Activated CD8-positive, alpha-beta memory T cell treated with anti-CD3 and anti-CD28 coated beads, Interleukin-2, amount 10 ng/mL, durations not matched to agents 7 days and 5 days (primary cell): ENCODE data around the gene TCEAL3. TPM values are rescaled to one million over a fixed set of nuclear protein-coding genes. Genes with fewer than 3 reads are reported as not detected.
"Not testable (repeated sequence)": the region's sequence is repeated elsewhere in the genome, so short reads cannot be mapped to it uniquely, and the experiment has no call there.

Experiments
- ATAC-seq: fragments of 150-1000 bp; cut with Tn5 transposase; one replicate; pipeline ENCODE4 v1.10.0; 2021; ENCODE audit warnings: moderate library complexity
- CTCF ChIA-PET: fragments of 350-600 bp; sonication (Branson Sonifier 250); formaldehyde crosslinking; loops from one replicate; lab custom pipeline; 2021; ENCODE audit warnings: antibody characterized with exemption; lab: Charles Lee
- DNase-seq: peaks from one replicate; pipeline ENCODE4 v3.0.0-alpha.2; 2020
- H3K27ac Mint-ChIP-seq: one replicate; pipeline ENCODE4 v1.8.0; 2021; ENCODE audit warnings: mild to moderate bottlenecking, mixed read lengths
- H3K27me3 Mint-ChIP-seq: one replicate; pipeline ENCODE4 v1.8.0; 2021; ENCODE audit warnings: mixed read lengths
- H3K36me3 Mint-ChIP-seq: one replicate; pipeline ENCODE4 v1.8.0; 2021; ENCODE audit warnings: mild to moderate bottlenecking, mixed read lengths
- H3K4me1 Mint-ChIP-seq: one replicate; pipeline ENCODE4 v1.8.0; 2021; ENCODE audit warnings: mixed read lengths
- H3K4me3 Mint-ChIP-seq: one replicate; pipeline ENCODE4 v1.8.0; 2021; ENCODE audit warnings: mild to moderate bottlenecking, moderate library complexity, mixed read lengths
- H3K9me3 Mint-ChIP-seq: one replicate; pipeline ENCODE4 v1.8.0; 2022; ENCODE audit warnings: low read depth, mixed read lengths
- total RNA-seq, 2 experiments: library from RNA; stranded (reverse); gene quantifications; one replicate each; pipeline ENCODE4 v1.2.3, GENCODE V29; 2021

Gene TCEAL3, protein sequence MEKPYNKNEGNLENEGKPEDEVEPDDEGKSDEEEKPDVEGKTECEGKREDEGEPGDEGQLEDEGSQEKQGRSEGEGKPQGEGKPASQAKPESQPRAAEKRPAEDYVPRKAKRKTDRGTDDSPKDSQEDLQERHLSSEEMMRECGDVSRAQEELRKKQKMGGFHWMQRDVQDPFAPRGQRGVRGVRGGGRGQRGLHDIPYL
- total RNA-seq, result 1 to 10 TPM; 1.3 to 3.1 TPM

DNA sequence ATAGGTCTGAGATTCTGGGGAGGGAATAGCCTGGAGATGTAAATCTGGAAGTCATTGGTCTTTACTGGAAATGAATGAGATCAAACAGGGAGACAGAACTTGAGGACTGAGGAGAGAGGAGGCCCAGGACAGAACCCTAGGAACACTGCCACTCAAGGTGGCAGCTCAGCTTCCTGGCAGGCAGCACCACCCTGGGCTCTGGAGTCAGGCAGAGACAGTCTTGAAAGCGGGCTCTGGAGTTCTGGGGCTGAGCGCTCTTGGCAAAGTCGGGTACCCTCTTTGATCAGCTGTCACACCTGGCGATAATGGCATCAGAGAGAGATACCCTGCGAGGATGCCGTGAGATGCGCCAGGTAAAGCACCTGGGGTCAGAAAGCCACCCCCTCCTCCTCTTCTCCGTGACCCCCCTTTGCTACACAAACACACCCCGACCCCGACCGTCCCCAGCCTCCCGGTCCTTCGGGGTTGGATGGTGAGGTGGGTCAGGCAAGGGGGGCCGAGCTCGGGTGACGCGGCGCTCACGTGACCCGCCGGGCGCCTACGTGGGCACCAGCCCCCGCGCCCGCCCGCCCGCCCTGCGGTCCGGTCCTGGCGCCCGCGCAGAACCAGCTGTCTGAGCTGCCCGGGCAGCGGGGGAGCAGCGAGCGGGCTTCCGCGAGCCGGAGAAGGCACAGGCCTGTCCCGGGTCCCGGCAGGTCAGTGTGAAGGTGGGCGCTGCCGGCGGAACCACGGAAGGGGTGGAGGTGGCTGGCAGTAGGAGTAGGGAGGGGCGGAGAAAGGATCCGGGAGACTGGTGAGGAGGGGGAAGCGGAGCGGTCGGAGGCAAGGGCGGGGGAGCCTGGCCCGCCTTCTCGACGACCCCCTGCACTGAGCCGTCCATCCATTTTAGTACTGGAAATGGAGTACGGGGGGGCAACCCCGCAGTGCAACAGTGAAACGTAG, at the start of gene TCEAL3:
Gene TCEAL3, plus strand, starts transcription at position 600 of the 942 bp plus-strand sequence. CDS start 1,102 bp downstream, outside the sequence.
- DNase-seq, result peak; percentile 39
- CTCF ChIA-PET, result no interaction called here
- peak; percentile 82 for ATAC-seq
- Mint-ChIP-seq H3K4me1 (peaks cover 5% of the 10 kb centered on the region), H3K36me3 (no peaks in the 10 kb centered on the region), H3K27me3 (peaks cover 8% of the 10 kb centered on the region), H3K4me3 (peak within 1 kb of the TSS; percentile 71), H3K27ac (no peak within 1 kb of the TSS), H3K9me3 (no peaks in the 10 kb centered on the region)

DNA sequence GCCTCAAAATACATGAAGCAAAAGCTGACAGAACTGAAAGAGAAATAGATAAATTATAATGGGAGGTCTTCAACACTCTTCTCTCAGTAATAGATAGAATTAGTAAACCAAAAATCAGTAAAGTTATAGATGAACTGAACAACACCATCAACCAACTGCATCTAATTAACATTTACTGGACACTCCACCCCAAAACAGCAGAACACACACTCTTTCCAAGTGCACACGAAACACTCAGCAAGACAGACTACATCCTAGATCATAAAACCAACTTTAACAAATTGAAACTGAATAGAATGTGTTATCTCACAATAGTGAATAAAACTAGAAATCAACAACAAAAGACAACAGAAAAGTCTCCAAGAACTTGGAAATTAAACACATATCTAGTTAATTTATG, 47.5 kb upstream of the TCEAL3 start:
- Mint-ChIP-seq H3K9me3 (no peaks in the 10 kb centered on the region), H3K4me1 (no peaks in the 10 kb centered on the region), H3K4me3 (no peak overlapping the region), H3K36me3 (no peaks in the 10 kb centered on the region), H3K27me3 (peaks cover 3% of the 10 kb centered on the region), H3K27ac (no peak overlapping the region)
- CTCF ChIA-PET, result no interaction called here
- no peak for DNase-seq
- ATAC-seq, result no peak

DNA sequence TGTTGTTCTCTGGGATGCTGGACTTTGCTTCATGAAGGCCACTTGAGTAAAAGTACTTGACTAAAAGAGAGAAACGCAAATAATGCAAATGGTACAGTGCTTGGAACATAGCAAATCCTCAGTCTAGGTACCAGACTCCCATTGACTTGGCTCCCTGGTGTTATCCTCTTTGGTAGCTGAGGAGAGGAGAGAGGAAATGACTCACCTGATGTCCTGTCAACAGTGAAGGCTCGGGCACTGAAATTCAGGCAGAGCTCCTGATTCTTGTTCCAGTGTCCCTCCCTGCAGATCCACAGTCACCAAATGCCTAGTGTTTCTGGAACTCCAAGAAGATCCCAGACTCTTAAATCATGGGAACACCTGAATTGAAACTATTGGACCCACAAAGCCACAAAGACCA, 45.0 kb upstream of the TCEAL3 start:
- Mint-ChIP-seq H3K4me1 (no peaks in the 10 kb centered on the region), H3K9me3 (no peaks in the 10 kb centered on the region), H3K27ac (no peak overlapping the region), H3K4me3 (no peak overlapping the region), H3K36me3 (no peaks in the 10 kb centered on the region), H3K27me3 (peaks cover 3% of the 10 kb centered on the region)
- CTCF ChIA-PET, result no interaction called here
- ATAC-seq (no peak), DNase-seq (no peak)

DNA sequence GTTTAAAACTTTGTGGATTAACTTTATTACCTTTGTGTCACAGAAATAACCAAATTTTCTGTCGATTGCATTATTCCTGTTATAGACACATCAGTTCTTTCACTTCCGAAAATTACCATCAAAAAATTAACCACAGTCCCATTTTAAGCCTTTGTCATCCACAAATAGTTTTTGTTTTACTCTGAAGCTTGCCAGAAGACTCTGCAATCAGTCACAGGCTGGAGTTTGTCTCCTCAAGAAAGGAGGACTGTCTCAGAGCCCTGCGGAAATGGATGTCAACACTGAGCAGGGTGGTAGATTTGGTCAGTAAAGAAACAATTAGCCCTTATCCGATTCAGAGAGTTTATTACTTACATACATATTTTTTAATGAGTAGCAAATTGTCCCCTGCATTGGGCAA, 42.6 kb upstream of the TCEAL3 start:
- no peaks in the 10 kb centered on the region for H3K4me1 Mint-ChIP-seq

DNA sequence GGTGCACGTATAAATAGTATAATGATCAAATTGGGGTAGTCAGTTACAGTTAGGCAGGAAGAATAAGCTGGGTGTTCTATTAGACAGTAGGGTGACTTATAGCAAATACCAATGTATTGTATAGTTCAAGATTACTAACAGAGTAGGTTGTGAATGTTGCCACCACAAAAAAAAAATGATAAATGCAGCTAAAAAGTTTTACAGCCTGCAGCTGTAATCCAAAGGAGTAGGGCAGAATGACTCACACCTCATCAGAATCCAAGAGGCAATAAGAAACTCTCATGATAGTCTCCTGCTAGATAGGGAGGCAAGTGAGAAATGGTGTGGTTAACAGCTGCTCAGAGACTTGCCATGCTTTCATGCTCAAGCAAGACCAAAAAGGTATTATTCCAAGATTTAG, 42.0 kb upstream of the TCEAL3 start:
- H3K4me3 Mint-ChIP-seq, result no peak overlapping the region
- CTCF ChIA-PET, result no interaction called here
- ATAC-seq (no peak), DNase-seq (no peak)
- H3K9me3 Mint-ChIP-seq, result no peaks in the 10 kb centered on the region
- no peak overlapping the region for H3K27ac Mint-ChIP-seq
- H3K4me1 Mint-ChIP-seq, result no peaks in the 10 kb centered on the region
- H3K27me3 Mint-ChIP-seq, result no peaks in the 10 kb centered on the region
- no peaks in the 10 kb centered on the region for H3K36me3 Mint-ChIP-seq

More for the DNA sequence above, 42.6 kb upstream of the TCEAL3 start:
- H3K4me3 Mint-ChIP-seq, result no peak overlapping the region
- no peaks in the 10 kb centered on the region for H3K27me3 Mint-ChIP-seq
- H3K9me3 Mint-ChIP-seq, result no peaks in the 10 kb centered on the region
- DNase-seq (no peak), ATAC-seq (no peak)
- no peak overlapping the region for H3K27ac Mint-ChIP-seq
- H3K36me3 Mint-ChIP-seq, result no peaks in the 10 kb centered on the region
- CTCF ChIA-PET, result no interaction called here

DNA sequence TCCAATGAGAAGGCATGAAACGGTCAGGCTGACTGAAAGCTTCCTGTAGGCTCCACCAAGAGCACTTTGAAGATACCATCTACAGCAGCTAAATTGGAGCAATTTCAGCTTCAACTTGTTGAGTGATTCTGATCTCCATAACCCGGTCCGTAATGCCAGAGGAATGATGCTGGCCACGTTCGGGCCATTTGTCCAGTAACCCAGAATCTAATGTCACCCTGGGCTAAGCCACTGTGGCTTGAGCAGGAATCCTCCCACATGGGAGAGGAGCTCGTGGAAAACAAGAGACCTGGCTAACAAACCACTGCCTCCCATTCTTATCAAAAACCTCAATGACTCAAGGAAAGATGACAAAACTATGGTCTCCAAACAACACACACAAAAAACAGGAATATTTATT, 36.6 kb upstream of the TCEAL3 start:
- H3K4me3 Mint-ChIP-seq, result no peak overlapping the region

DNA sequence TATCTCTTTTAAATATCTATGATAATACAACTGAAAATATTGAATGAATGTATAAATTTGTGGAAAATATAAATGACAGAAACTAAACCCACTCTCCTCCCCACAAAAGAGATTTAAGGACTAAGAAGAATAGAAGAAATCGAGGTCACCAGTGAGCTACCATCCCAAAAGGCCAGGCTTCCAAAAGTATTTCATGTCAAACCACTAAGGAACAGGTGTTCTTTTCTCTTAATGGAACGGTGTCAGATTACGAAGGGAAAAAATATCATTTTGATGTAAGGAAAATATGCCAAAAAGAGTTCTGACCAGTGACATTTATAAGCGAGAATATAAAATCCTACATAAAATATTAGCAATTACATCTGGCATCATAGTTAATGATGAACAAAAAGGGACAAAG, 36.0 kb upstream of the TCEAL3 start:
- Mint-ChIP-seq H3K27me3 (no peaks in the 10 kb centered on the region), H3K36me3 (no peaks in the 10 kb centered on the region), H3K27ac (no peak overlapping the region), H3K9me3 (no peaks in the 10 kb centered on the region), H3K4me3 (no peak overlapping the region), H3K4me1 (no peaks in the 10 kb centered on the region)
- ATAC-seq (no peak), DNase-seq (no peak)
- CTCF ChIA-PET, result no interaction called here

More for the DNA sequence above, 36.6 kb upstream of the TCEAL3 start:
- Mint-ChIP-seq H3K27me3 (no peaks in the 10 kb centered on the region), H3K27ac (no peak overlapping the region), H3K36me3 (no peaks in the 10 kb centered on the region), H3K9me3 (no peaks in the 10 kb centered on the region), H3K4me1 (no peaks in the 10 kb centered on the region)
- ATAC-seq, result no peak
- CTCF ChIA-PET, result no interaction called here
- no peak for DNase-seq

DNA sequence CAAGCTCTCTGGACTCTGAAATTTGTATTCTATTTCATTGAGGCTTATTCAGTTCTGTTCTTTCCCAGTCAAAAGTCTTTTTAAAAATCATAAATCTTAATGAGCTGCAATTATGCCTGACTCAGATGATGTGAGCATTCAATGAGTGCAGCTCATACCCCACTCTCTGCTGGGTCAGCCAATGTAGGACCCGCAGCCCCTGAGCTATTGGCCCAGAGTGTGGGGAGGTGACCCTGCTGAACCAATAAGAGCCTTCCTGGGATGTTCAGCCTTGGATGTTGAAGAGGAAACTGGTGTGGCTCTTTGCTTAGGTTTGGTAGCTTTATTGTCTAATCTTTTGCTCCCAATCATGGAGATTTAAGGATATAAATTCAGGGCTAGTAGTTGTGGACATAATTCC, 34.6 kb upstream of the TCEAL3 start:
- no peaks in the 10 kb centered on the region for H3K9me3 Mint-ChIP-seq
- CTCF ChIA-PET, result no interaction called here
- ATAC-seq (no peak), DNase-seq (no peak)
- H3K4me1 Mint-ChIP-seq, result no peaks in the 10 kb centered on the region
- no peak overlapping the region for H3K27ac Mint-ChIP-seq
- no peaks in the 10 kb centered on the region for H3K27me3 Mint-ChIP-seq
- no peaks in the 10 kb centered on the region for H3K36me3 Mint-ChIP-seq
- H3K4me3 Mint-ChIP-seq, result no peak overlapping the region

DNA sequence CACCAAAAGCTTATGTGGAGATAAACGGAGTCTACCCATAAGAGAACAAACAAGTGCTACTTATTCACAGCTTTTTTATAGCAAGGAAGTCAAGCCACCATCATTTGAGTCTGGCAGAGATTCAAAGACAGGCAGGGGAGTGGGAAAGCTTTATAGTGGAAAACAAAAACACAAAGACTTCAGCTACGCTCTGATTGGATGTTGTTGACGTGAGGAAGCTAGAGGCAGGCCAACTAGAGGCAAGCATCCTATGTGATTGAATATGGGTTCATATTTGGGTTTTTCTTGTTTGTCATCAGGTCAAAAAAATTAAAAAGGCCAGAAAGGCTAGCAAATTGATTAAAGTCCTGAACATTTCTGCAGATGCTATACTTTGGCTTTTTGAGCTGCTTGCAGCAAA, 23.2 kb upstream of the TCEAL3 start:
- peaks cover 4% of the 10 kb centered on the region for H3K4me1 Mint-ChIP-seq
- ATAC-seq, result no peak
- CTCF ChIA-PET, result no interaction called here
- DNase-seq, result no peak
- H3K27ac Mint-ChIP-seq, result no peak overlapping the region
- no peak overlapping the region for H3K4me3 Mint-ChIP-seq
- no peaks in the 10 kb centered on the region for H3K36me3 Mint-ChIP-seq
- no peaks in the 10 kb centered on the region for H3K9me3 Mint-ChIP-seq
- H3K27me3 Mint-ChIP-seq, result peaks cover 16% of the 10 kb centered on the region

DNA sequence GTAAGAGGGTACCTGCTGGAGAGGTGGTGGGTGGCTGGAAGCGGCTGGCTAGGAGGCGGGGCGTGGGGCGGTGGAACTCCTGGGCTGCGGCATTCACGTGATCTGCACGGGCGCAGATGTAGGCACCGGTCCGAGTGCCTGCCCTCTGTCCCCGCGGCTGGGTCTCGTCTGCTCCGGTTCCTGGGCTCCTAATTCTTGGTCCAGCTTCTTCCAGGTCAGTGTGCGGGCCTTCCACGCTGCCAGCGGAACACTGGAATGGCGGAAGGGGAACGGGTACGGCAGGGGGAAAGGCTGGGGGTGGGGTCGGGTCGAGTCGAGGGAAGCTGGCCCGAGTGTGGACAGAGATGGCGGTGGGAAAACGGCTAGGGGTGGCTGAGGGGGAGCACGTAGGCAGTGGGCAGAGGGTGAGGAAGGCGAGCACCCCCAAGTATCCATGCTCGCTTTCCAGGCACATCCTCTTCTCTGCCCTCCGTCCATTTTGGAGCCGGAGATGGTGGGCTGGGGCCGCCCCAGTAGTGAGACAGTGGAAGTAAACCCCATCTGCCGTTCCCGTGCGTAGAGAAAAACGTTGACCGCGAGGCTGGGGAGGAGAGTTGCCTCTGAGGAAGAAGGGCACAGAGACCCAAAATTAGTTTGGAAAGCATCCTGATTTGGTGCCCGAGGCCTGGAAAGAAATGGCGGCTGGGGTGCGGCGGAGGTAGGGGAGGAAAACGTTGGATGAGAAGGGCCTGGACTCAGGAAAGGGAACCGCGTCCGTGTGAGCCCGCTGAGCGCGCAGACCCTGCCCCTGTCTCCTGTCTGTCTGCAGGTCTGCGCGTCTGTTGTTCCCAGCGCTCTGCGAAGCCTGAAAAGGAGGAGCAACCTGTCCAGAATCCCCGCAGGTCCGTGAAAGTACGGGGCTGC, 22.1 kb upstream of the TCEAL3 start, which contains the start of gene TCEAL4:
Gene TCEAL4, plus strand, starts transcription at position 105 of the 903 bp plus-strand sequence. CDS start 1,161 bp downstream, outside the sequence.
- ATAC-seq (peak; percentile 82), DNase-seq (no peak)
- peaks cover 13% of the 10 kb centered on the region for H3K27me3 Mint-ChIP-seq
- H3K4me1 Mint-ChIP-seq, result peaks cover 6% of the 10 kb centered on the region
- CTCF ChIA-PET, result no interaction called here
- H3K4me3 Mint-ChIP-seq, result peak within 1 kb of the TSS; percentile 74
- no peaks in the 10 kb centered on the region for H3K36me3 Mint-ChIP-seq
- H3K27ac Mint-ChIP-seq, result no peak within 1 kb of the TSS
- H3K9me3 Mint-ChIP-seq, result no peaks in the 10 kb centered on the region

DNA sequence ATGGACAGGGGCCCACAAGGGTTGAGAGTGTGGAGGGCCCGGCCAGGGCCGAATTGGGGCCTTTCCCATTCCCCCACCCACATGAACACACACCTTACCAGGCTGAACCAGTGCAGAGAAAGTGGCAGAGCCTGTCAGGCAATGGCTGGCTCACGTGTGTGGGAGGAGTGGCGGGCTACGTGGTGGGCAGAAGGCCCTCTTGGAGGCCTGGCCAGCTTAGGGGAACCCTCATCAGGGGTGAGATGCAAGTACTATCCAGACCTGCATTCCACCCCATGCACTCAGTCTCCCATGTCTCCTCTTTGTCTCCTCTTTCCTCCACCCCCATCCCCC, 21.5 kb upstream of the TCEAL3 start:
- DNase-seq, result no peak

DNA sequence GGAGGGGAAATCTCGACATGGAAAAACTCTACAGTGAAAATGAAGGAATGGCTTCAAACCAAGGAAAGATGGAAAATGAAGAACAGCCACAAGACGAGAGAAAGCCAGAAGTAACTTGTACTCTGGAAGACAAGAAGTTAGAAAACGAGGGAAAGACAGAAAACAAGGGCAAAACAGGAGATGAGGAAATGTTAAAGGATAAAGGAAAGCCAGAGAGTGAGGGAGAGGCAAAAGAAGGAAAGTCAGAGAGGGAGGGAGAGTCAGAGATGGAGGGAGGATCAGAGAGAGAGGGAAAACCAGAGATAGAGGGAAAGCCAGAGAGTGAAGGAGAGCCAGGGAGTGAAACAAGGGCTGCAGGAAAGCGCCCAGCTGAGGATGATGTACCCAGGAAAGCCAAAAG, 21.1 kb upstream of the TCEAL3 start:
- ATAC-seq (no peak), DNase-seq (no peak)
- H3K36me3 Mint-ChIP-seq, result peaks cover 1% of the 10 kb centered on the region
- H3K9me3 Mint-ChIP-seq, result no peaks in the 10 kb centered on the region
- no peak overlapping the region for H3K27ac Mint-ChIP-seq
- H3K4me3 Mint-ChIP-seq, result no peak overlapping the region
- CTCF ChIA-PET, result no interaction called here
- H3K27me3 Mint-ChIP-seq, result peaks cover 11% of the 10 kb centered on the region
- peaks cover 6% of the 10 kb centered on the region for H3K4me1 Mint-ChIP-seq

More for the DNA sequence above, 21.5 kb upstream of the TCEAL3 start:
- H3K27ac Mint-ChIP-seq, result no peak overlapping the region
- peak overlapping the region; percentile 74 for H3K4me3 Mint-ChIP-seq
- H3K9me3 Mint-ChIP-seq, result no peaks in the 10 kb centered on the region
- H3K36me3 Mint-ChIP-seq, result no peaks in the 10 kb centered on the region
- H3K4me1 Mint-ChIP-seq, result peaks cover 6% of the 10 kb centered on the region
- CTCF ChIA-PET, result no interaction called here
- H3K27me3 Mint-ChIP-seq, result peaks cover 12% of the 10 kb centered on the region
- no peak for ATAC-seq

DNA sequence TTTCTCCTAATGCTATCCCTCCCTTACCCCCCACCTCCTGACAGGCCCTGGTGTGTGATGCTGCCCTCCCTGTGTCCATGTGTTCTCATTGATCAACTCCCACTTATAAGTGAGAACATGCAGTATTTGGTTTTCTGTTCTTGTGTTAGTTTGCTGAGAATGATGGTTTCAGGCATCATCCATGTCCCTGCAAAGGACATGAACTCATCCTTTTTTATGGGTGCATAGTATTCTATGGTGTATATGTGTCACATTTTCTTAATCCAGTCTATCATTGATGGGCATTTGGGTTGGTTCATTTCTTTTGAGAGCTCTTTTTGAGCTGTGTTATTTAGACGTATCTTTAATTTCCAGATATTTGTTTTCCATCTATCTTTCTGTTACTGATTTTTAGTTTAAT, 15.5 kb upstream of the TCEAL3 start:
- H3K27ac Mint-ChIP-seq, H3K36me3 Mint-ChIP-seq, H3K27me3 Mint-ChIP-seq, H3K4me3 Mint-ChIP-seq, H3K9me3 Mint-ChIP-seq, DNase-seq, H3K4me1 Mint-ChIP-seq, CTCF ChIA-PET, ATAC-seq: not testable (repeated sequence)
